ENCODE results near the gene TAGAP.
"Not testable (repeated sequence)": the region's sequence is repeated elsewhere in the genome, so short reads cannot be mapped to it uniquely, and the experiment has no call there.

Gene TAGAP

DNA sequence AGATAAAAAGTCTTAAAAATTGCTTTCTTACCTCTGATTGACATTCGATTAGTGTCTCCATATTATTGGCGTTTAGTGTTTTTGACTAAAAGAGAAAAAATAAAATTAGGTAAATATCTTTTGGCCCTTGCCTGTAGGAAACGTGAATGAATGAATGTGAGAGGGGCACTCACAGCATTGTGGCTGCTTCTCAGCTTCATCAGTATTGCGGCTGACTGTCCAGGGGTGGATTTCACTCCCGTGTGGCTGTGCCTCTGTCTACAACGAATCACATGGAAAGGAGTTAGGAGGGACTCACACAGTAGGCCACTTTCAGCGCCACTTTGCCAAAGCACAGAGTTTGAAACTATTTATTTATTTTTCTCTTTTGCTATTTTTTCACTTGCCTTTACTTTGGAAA is 844 bp downstream of the TAGAP start:
- DNase-seq, result peak; percentile 57 to 65

DNA sequence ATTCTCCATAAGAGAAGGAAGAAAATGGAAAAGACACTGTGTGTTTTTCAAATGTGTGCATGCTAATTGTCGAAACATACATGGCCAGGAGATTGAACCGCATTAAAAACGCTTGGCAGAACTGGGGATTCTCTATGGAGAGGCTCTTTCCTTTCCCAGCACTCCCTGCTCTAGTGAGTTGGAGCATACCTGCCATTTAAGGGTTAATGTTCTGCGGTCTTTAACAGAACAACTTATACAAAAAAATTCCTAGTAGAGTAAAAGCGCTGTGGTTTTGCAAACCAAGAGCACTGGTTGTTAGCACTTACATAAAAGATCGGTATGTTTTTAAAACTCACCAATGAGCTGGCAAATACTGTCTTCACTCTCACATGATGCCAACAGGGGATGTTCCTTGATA is 1.5 kb downstream of the TAGAP start:
- DNase-seq, result peak; percentile 63 to 85

DNA sequence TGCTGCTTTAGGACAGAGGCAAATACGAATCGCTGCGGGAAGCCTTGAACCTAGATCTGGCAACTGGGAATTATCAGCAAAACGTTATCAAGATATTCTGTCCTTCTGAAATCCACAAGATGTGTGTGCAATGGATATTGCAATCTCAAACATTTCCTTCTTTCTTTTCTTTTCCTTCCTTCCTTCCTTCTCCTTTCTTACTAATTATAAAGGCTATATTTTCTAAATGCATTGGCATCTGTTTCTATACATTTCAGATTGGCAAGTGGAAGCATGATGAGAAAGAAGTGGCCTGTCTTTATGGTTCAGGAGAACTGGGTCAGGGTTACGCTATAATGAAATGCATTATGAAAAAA is 2.0 kb downstream of the TAGAP start:
- no peak for DNase-seq

DNA sequence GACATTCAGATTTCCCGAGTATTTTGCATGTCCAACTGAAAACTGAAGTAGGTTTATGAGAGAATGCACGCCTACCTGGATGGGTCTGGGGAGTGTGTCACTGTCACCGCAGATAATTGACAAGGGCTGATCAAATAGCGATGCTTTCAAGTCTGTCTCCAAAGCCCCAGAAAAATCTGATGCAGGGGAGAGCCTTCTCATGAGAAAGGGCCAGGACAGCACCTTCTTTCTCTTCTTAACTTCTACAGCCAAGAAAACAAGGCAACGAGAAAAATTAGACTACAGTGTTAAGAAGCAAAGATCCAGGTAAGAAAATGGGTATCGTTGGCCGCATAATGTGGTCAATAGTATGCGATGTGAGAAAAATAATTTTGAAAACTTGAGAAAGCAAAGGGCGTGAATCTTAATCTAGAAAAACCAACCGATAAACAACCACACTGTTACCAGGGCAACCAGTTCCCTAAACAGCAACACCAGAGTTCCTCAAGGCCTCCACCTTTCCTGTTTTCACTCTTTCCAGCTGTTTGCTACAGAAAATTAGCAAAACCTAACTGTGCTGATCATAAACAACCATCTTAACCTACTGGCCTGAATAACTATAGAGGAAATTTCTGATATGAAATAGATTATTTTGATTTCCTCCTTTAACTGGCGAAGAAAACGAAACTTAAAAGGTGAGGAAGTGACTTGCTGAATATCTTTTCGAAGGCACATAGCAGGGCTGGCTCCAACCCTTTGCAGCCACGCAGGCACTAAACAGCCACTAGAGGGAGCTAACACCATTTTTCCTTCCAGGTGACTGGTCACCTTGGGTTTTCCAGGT is 2.6 kb downstream of the TAGAP start:
- peak; percentile 90 to 95 for DNase-seq

DNA sequence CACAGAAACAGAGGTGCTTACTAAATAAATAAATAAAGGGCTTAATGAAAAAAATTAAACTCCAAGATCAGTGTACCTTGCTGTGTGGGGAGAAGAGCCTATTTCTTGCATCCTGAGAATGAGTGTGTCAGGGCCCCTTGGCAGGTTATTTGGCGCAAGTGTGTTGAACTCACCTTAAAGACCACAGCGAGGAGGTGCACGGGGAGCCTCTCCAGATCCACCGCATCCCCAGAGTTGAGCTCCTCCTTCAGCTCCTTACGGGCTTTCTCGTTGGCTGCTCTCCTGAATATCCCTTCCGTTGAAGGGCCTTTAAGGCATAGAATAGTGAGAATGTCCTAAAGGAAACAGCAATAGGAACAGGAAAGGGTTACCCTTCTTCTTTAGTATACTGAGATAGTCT is 3.6 kb downstream of the TAGAP start:
- DNase-seq, result peak in 1 of 2 donors; percentile 37

DNA sequence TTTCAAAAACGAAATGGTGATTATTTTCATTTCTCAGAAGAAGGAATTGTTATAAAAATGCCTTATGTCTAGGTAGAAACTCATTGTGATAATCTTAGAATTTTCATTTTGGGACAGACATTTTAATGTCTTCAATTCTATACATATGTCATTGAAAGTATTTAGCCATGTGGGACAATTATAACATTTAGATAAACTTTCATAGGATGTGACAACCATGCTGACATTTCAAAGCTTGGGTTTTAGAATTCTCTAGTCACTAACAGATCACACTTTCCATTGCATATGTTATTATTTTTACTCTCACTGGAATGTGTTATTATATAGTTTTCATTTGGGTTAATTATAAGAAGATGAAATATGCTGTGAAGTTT is 4.9 kb downstream of the TAGAP start:
- DNase-seq, result no peak

DNA sequence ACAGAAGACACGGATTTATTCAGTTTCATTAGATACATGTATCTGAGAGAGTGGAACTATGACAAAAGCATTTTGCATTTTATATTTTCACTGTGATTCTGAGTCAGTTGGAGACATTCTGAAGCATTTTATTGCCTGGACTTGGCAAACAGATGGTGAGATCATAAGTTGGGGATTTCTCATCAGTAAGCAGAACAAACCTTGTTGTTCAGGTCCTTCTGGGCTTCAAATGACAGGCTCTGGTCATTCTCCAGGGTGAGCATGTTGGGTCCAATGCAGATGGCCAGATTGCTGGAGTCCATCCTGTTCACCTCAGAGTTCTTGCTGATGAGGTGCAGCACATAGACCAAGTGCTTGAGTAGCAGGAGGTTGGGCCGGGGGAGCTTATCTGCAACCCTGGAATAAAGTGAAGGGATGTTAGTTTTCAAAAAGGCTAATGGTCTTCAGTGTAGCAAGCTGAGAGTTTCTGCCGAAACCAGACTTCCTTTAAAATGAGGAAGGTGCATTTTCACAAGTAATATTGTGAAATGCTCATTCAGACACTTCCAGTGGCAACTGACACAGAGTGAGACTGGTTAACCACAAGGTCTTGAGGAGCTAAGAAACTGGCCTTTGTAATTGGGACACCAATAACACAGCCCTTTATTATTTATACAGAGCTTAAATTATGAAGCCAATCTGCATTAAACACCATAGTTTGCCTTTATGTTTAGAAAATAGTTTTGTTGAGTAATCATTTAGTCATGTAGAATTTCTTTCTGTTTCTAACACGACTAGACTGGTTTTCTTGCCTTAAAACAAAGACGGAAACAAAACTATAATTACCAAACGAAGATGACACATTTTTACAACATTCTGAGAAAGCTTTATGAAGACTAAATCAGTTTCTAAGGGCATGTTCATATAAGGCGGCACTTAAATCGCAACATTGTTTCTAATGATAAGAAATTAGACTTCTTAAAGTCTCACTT is 5.6 kb downstream of the TAGAP start:
- peak; percentile 67 to 73 for DNase-seq

DNA sequence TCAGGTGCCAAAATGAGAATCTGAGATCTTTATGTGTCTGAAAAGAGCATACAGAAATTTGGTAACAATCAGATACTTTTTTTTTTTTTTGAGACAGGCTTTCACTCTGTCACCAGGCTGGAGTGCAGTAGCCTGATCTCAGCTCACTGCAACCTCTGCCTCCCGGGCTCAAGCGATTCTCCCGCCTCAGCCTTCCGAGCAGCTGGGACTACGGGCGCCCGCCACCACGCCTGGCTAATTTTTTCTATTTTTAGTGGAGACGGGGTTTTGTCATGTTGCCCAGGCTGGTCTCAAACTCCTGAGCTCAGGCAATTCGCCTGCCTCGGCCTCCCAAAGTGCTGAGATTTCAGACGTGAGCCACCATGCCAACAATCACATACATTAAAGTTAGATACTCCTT is 6.5 kb downstream of the TAGAP start:
- DNase-seq, result not testable (repeated sequence)

DNA sequence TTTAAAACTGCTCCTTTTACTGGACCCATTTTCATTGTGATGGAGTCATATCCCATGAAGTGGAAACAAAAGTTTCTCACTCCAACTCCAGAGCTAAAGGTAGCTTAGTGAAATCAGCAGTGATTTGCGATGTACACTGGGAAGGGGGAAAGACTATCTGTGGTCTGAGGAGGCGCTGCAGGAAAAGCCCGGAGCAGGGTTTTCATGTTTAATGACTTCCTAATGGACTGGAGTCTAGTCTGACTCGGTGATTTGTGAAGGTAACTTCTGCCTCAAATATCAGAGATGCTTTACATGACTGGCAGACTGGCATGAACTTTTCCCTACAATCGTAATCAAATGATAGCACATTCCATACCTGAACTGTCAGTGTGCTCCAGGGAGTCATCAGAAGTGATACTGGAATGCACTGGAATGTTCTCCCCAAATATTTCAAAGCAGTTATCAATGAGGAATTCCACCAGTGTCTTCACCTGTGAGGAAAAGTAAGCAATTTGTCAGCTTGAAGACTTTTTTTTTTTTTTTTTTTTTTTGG is 7.0 kb downstream of the TAGAP start:
- no peak for DNase-seq

DNA sequence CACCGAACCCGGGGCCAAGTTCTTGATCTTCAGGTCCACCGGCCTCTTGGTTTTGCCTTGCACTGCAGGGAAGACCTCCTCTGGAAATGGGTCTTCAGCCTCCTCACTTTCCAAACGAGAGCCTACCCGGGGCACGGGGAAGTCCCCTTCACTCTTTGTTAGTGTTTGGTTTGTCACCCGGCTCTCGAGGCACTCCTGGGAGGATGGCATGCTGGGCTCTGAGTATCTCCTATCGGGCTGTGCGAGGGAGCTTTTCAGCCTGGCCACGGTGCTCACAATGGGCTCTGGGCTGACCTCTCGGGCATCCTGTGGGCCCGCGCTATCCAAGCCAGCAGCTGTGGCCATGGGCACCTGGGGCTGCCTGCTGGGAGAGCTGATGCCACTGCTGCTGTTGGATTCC is 8.1 kb downstream of the TAGAP start:
- peak in 1 of 2 donors; percentile 53 for DNase-seq

DNA sequence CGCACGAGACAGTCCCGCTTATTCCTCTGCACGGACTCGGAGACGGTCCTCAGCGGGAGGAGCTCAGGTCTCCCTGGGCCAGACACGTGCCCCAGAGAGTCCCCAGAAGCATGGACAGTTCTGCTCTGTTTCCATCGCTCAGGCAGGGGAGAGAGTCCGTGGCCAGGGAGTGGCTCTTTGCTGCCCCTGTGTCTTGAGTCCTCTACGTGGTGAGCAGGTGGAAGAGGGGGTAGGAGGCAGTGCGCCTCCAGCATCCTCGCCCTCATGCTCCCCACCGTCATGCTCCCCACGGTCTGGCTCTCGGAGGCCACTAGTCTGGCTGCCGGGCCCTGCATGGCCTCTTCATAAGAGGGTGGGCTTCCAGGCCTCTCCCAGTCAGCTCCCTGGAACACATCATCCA is 8.9 kb downstream of the TAGAP start:
- DNase-seq, result no peak

DNA sequence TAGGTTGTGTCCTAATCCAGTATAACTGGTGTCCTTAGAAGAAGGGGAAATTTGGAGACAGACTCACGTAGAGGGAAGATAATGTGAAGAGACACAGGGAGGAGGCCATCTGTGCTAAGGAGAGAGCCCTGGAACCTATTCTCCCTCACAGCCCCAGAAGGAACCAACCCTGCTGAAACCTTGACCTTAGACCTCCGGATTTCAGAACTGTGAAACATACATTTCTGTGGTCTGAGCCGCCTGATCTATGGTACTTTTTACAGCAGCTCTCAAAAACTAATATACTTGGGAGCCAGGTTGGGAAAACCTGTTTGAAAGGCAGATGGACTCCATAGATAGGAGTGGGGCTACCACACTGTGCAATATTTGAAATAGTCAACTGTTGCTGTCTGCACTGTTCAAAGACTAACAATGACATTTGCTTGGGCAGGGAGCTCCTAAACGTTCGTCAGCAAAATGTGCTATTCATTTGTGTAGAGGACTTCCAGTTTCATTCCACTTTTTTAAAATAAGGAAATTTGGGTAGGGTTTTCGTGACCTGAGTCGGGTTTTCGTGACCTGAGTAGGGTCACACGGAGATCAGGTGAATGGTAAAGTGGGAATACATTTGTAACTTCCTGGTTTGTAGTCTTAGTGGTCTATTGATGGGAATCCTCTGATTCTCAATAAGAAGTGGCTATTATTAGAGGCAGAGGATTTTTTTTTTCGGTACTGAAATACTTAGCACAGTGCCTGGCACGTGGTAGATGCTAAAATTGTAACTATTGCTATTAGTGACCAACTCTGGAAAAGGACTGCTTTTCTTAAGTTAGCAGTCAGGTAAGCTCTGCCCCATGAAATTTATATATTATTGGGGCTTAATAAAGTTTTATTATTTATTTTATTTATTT is 11.4 kb downstream of the TAGAP start:
- DNase-seq, result no peak

DNA sequence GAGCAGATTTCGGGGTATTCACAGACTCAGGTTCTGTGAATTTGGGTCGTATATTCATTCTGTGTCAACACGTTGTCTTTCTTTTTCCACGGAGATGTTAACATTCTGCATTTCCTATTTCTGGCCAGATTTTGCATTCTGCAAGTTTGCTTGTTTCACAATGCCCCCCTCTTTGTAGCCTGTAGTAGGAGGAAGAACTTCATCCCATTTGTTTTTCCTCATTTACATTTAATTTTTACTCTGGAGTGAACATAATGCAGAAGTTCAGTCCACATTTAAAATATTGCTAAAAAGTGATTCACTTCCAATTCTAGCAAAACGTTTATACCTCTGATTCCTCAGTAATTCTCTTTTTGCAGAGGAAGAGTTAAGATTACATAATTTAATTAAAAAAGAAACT is 12.9 kb downstream of the TAGAP start:
- no peak for DNase-seq

DNA sequence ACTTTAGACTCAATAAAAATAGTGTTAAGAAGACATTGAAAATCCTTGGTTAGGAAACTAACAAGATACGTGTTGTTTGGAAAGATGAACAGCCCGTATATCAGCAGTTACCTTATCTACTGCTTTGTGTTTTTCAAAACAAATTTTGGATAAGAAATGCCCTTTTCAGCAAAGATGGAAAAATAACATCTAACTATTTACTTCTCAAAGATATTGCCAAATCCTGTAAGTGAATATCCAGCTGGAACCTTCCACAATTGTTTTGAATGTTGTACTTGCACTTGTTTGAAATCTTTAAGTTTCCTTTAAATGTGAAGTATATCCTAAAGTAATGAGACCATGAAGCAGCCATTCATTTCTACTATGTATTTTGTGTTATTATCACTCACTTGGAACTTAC is 14.6 kb downstream of the TAGAP start:
- DNase-seq, result no peak

DNA sequence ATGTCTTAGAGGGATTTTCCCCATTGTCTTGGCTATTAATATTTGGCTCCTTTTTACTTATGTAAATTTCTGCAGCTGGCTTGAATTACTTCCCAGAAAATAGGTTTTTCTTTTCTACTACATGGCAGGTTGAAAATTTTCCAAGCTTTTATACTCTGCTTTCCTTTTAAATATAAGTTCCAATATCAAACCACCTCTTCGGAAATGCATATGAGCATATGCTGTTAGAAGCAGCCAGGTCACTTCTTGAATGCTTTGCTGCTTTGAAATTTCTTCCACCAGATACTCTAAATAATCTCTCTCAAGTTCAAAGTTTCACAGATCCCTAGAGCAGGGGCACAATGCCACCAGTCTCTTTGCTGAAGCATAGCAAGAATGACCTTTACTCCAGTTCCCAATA is 19.6 kb downstream of the TAGAP start:
- not testable (repeated sequence) for DNase-seq

DNA sequence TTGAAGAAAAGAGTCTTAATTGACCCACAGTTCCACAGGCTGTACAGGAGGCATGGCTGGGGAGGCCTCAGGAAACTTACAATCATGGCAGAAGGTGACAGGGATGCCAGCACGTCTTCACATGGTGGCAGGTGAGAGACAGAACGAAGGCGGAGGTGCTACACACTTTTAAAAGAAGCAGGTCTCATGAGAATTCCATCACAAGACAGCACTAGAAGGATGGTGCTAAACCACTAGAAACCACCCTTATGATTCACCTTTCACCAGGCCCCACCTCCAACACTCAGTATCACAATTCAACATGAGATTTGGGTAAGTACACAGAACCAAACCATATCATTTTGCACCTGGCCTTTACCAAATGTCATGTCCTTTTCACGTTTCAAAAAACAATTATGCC is 20.9 kb downstream of the TAGAP start:
- DNase-seq, result no peak

DNA sequence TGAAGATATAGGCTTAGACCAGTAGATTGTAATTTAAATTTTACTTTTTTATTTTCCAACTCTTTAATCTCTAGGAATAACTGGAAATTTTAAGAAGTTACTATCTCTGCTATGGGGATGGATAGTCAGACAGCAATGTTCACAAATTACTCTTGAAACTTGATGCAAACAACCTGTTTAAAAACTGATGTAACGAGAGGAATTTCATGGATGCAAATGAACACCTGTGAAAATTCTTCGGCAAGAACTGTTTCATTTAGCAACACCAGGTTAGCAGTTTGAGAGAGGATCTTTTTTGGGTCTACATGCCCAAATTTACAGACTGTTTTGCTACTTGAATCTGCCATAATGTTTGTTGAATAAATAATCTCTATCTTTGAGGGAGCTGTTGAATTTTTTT is 24.8 kb downstream of the TAGAP start:
- no peak for DNase-seq

DNA sequence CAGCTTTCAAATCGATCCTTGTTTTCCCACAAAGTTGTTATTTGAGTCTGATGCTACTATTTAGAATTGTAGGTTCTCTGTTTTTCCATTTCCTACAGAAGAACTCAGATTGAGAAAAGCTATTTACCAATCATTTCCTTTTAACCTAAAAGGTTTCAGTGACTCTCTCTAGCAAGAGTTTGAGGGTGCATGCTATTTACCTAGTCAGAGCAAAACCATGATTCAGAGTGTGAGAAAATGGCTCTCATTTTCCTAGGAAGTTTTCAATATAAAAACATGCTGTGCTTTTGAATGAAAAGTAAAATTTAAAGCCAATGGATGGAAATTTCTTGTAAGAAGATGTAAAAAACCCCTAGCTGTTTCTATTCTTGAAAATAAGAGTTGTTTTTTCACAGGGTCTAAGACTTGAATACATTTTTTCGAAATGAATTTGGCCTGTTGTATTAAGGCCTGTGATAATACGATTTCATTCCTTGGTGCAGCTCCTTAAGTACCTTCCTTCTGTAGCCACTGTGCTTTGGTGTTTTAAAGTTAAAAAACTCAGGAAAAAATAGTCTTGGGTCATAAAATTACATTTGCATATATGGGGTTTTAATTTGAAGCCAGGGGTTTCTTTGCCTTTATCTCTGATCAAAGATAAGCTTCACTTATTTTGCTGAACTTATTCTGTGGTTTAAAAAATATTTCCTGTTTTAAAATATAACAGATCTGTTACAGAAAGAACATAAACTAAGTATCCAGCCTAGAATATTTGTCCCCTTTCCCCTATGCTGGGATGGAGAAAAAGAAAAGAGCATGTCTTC is 26.8 kb downstream of the TAGAP start:
- no peak for DNase-seq

DNA sequence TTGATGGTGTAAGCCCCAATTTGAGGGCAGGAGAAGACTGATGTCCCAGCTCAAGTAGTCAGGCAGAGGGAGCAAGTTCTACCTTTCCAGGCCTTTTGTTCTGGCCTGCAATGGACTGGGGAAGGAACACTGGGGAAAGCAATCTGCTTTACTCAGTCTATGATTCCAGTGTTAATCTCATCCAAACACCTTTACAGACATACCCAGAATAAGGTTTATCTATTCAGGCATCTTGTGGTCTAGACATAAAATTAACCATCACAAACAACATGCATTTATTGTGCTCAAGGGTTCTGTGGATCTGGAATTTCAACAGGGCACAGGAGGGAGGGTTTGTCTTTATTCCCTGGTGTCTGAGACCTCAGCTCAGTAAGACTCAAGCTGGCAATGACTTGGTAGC is 30.4 kb downstream of the TAGAP start:
- no peak for DNase-seq

DNA sequence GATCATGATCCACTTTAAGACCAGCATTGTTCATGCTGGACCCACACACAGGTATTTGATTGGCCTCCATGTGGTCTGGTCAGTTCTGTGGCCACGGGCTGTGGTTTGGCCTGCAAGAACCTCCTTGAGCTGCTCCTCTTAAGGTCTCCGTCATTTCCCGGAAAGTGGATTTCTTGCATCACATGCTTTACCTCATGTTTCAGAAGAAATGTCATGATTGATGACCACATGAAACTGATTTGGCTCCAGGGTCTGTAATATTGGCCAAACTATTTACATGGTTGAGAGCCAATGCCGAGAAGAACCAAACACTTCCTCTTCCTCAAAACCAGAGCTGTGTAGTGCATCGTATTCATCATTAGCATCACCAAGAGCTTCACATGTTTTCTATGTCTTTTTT is 31.6 kb downstream of the TAGAP start:
- peak in 1 of 2 donors; percentile 42 for DNase-seq

DNA sequence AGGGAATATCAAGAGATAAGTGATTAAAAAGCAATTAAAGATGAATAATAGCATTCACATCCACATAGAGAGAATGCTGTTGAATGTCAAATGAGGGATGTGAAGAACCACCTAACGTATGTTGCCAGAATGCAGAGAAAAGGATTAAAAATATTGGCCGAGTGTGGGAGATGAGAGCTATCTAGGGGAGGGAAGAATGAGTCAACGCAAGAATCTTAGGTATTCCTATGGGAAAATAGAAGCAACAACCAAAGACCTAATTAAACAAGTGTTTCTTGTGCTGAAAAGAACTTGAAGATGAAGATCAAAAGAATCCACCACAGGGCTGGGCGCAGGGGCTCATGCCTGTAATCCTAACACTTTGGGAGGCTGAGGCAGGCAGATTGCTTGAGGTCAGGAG is 32.6 kb downstream of the TAGAP start:
- no peak for DNase-seq

Measured in CD4-positive, alpha-beta T cell treated with Interferon alpha-2 for 1 hour (primary cell).